HepG2 (cell line): Measurements from ENCODE around the gene UBAP1. TPM values are rescaled to one million over a fixed set of nuclear protein-coding genes. Genes with fewer than 3 reads are reported as not detected.
A peak's percentile ranks its signal among the peaks of the same experiment; 100 is the strongest.

Experiments used
- FOXO1 ChIP-seq: sonication (generic); formaldehyde crosslinking; IDR thresholded peaks from 2 replicates; pipeline ENCODE4 v1.4.0; 2020; ENCODE audit warnings: missing genetic modification reagents
- FOXP1 ChIP-seq, 2 experiments: fragments of 450-650 bp in 1 of 2; IDR thresholded peaks; 2 replicates each; pipeline ENCODE4 v1.6.1; 2017 to 2018; ENCODE audit warnings: antibody characterized with exemption in 1 of 2
- GATAD1 ChIP-seq: IDR thresholded peaks from 2 replicates; pipeline ENCODE4 v1.6.1; 2016; ENCODE audit warnings: missing genetic modification reagents, missing compliant biosample characterization
- GFI1 ChIP-seq: sonication (generic); formaldehyde crosslinking; IDR thresholded peaks from 2 replicates; pipeline ENCODE4 v1.5.0; 2020; ENCODE audit warnings: missing genetic modification reagents, mild to moderate bottlenecking, borderline replicate concordance
- HOXA3 ChIP-seq: sonication (generic); formaldehyde crosslinking; IDR thresholded peaks from 2 replicates; pipeline ENCODE4 v1.5.0; 2020; ENCODE audit warnings: missing genetic modification reagents
- NCOA2 ChIP-seq: sonication (generic); formaldehyde crosslinking; IDR thresholded peaks from 2 replicates; pipeline ENCODE4 v1.8.0; 2022; ENCODE audit warnings: inconsistent platforms
- PHF21A ChIP-seq: sonication (generic); formaldehyde crosslinking; IDR thresholded peaks from 2 replicates; pipeline ENCODE4 v1.5.0; 2020; ENCODE audit warnings: mild to moderate bottlenecking, missing genetic modification reagents
- POGZ ChIP-seq: sonication (generic); formaldehyde crosslinking; IDR thresholded peaks from 2 replicates; pipeline ENCODE4 v1.4.0; 2020; ENCODE audit warnings: mild to moderate bottlenecking, missing genetic modification reagents
- YY1 ChIP-seq: IDR thresholded peaks from 2 replicates; pipeline ENCODE4 v1.6.1; 2011; ENCODE audit warnings: low read length, low read depth, moderate library complexity, mild to moderate bottlenecking; ENCODE audit not compliant: insufficient read depth, insufficient replicate concordance
- ZNF274 ChIP-seq: sonication (generic); formaldehyde crosslinking; IDR thresholded peaks from 2 replicates; pipeline ENCODE4 v1.5.1; 2020; ENCODE audit warnings: mild to moderate bottlenecking, missing genetic modification reagents
- ZNF713 ChIP-seq: sonication (generic); formaldehyde crosslinking; IDR thresholded peaks from 2 replicates; pipeline ENCODE4 v1.4.0; 2020; ENCODE audit warnings: mild to moderate bottlenecking, missing genetic modification reagents
- ZNF768 ChIP-seq: sonication (generic); formaldehyde crosslinking; IDR thresholded peaks from 2 replicates; pipeline ENCODE4 v1.4.0; 2020; ENCODE audit warnings: missing genetic modification reagents
- polyA plus RNA-seq, 8 experiments: library from polyadenylated mRNA; depleted of rRNA in 3 of 8; stranded (reverse) in 7 of 8; unstranded in 1 of 8; fragments of >200 nt; fragmentation: Illumina TruSeq in 4 of 8; extraction: Trizol in 4 of 8; gene quantifications; 2 replicates each; pipeline versions ENCODE4 v1.2.1 to v1.2.3, GENCODE V29; 2011 to 2016; ENCODE audit warnings: low read depth in 4 of 8, missing spikeins in 1 of 8, mixed read lengths in 1 of 8; ENCODE audit not compliant: insufficient read depth in 1 of 8
- total RNA-seq, 5 experiments: library from RNA; depleted of rRNA; stranded (reverse); fragments of >200 nt; fragmentation: Illumina TruSeq; extraction: Trizol; gene quantifications; 2 replicates each; pipeline ENCODE4 v1.2.3, GENCODE V29; 2016; ENCODE audit warnings: low read depth in 1 of 5
- TF ChIP-seq, protein P1 (sequence below): IDR thresholded peaks from 2 replicates; pipeline ENCODE4 v1.6.1; 2012; ENCODE audit warnings: low read depth, low read length, improper control_type of control experiment
- TF ChIP-seq, protein P2 (sequence below): sonication (generic); formaldehyde crosslinking; IDR thresholded peaks from 2 replicates; pipeline ENCODE4 v1.4.0; 2020; ENCODE audit warnings: missing genetic modification reagents, borderline replicate concordance
- TF ChIP-seq, protein P3 (sequence below): sonication (generic); formaldehyde crosslinking; IDR thresholded peaks from 2 replicates; pipeline ENCODE4 v1.4.0; 2020; ENCODE audit warnings: mild to moderate bottlenecking, low read depth, missing genetic modification reagents
- TF ChIP-seq, protein P4 (sequence below): sonication (generic); formaldehyde crosslinking; IDR thresholded peaks from 2 replicates; pipeline ENCODE4 v1.5.0; 2020; ENCODE audit warnings: mild to moderate bottlenecking, missing genetic modification reagents, moderate library complexity
- TF ChIP-seq, protein P5 (sequence below): sonication (generic); formaldehyde crosslinking; IDR thresholded peaks from 2 replicates; pipeline ENCODE4 v1.5.0; 2020; ENCODE audit warnings: missing genetic modification reagents
- TF ChIP-seq, protein P6 (sequence below): sonication (generic); formaldehyde crosslinking; IDR thresholded peaks from 2 replicates; pipeline ENCODE4 v1.4.0; 2020; ENCODE audit warnings: mild to moderate bottlenecking, missing genetic modification reagents

UBAP1 gene
- total and polyA plus RNA-seq, 2 of the 13 experiments (the other 11 are each of a cell fraction or from before 2014, with no cell fraction given) = 19.5 to 40.5 TPM

DNA sequence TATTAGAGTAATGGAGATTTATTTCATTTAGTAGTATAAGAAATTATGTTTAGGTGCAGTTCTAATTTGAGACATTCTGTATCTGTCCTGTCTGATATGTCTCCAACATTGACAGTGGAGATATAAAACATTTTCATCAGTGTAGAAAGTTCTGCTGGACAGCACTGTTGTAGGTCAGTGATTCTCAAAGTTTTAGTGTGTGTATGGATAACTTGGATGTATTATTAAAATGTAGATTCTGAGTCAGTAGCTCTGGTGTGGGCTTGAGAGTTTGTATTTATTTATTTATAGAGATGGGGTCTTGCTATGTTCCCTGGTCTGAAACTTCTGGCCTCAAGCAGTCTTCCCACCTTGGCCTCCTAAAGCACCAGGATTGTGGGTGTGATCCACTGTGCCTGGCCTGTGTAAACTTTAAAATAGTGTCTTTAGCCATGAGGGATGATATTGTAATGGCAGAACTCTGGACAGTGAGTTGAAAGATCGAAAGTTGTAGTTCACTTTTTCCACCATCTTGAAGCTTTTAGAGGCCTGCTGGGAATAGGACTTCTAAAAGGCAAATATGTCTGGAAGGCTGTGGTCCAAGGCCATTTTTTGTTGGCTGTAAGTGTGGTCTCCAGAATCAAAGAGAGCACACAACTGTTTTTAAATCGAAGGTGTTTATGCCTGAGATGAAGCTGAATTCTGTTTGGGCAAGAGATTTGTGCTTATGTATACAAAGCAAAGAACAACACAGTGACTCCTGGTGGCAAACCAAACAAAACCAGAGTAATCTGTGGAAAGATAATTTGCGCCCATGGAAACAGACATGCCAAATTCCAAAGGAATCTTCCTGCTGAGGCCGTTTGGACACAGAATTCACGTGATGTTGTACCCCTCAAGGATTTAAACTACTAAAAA lies 12.4 kb downstream of the UBAP1 start (continued):
- TF ChIP-seq, protein P1, sequence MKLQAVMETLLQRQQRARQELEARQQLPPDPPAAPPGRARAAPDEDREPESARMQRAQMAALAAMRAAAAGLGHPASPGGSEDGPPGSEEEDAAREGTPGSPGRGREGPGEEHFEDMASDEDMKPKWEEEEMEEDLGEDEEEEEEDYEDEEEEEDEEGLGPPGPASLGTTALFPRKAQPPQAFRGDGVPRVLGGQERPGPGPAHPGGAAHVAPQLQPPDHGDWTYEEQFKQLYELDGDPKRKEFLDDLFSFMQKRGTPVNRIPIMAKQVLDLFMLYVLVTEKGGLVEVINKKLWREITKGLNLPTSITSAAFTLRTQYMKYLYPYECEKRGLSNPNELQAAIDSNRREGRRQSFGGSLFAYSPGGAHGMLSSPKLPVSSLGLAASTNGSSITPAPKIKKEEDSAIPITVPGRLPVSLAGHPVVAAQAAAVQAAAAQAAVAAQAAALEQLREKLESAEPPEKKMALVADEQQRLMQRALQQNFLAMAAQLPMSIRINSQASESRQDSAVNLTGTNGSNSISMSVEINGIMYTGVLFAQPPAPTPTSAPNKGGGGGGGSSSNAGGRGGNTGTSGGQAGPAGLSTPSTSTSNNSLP = peak; percentile 50
- TF ChIP-seq ZNF713 = no peak
- peak; percentile 24 for TF ChIP-seq YY1
- no peak for TF ChIP-seq ZNF274
- TF ChIP-seq GATAD1 (CRISPR knock-in tag) = peak; percentile 28; the same call in 1 of the 2 replicates
- TF ChIP-seq, protein P2, sequence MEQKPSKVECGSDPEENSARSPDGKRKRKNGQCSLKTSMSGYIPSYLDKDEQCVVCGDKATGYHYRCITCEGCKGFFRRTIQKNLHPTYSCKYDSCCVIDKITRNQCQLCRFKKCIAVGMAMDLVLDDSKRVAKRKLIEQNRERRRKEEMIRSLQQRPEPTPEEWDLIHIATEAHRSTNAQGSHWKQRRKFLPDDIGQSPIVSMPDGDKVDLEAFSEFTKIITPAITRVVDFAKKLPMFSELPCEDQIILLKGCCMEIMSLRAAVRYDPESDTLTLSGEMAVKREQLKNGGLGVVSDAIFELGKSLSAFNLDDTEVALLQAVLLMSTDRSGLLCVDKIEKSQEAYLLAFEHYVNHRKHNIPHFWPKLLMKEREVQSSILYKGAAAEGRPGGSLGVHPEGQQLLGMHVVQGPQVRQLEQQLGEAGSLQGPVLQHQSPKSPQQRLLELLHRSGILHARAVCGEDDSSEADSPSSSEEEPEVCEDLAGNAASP (CRISPR knock-in tag) = no peak
- TF ChIP-seq, protein P3, sequence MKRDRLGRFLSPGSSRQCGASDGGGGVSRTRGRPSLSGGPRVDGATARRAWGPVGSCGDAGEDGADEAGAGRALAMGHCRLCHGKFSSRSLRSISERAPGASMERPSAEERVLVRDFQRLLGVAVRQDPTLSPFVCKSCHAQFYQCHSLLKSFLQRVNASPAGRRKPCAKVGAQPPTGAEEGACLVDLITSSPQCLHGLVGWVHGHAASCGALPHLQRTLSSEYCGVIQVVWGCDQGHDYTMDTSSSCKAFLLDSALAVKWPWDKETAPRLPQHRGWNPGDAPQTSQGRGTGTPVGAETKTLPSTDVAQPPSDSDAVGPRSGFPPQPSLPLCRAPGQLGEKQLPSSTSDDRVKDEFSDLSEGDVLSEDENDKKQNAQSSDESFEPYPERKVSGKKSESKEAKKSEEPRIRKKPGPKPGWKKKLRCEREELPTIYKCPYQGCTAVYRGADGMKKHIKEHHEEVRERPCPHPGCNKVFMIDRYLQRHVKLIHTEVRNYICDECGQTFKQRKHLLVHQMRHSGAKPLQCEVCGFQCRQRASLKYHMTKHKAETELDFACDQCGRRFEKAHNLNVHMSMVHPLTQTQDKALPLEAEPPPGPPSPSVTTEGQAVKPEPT (CRISPR knock-in tag) = no peak
- TF ChIP-seq, protein P4, sequence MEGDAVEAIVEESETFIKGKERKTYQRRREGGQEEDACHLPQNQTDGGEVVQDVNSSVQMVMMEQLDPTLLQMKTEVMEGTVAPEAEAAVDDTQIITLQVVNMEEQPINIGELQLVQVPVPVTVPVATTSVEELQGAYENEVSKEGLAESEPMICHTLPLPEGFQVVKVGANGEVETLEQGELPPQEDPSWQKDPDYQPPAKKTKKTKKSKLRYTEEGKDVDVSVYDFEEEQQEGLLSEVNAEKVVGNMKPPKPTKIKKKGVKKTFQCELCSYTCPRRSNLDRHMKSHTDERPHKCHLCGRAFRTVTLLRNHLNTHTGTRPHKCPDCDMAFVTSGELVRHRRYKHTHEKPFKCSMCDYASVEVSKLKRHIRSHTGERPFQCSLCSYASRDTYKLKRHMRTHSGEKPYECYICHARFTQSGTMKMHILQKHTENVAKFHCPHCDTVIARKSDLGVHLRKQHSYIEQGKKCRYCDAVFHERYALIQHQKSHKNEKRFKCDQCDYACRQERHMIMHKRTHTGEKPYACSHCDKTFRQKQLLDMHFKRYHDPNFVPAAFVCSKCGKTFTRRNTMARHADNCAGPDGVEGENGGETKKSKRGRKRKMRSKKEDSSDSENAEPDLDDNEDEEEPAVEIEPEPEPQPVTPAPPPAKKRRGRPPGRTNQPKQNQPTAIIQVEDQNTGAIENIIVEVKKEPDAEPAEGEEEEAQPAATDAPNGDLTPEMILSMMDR = peak; percentile 61
- 0 out of 2 replicates have a peak, but pooled peaks have one; percentile 43 for TF ChIP-seq FOXO1
- TF ChIP-seq FOXP1 (IDR thresholded peaks at IDR 0.05) = 0 out of 2 replicates have a peak, but pooled peaks have one; percentile 12
- TF ChIP-seq FOXP1 (CRISPR knock-in tag; IDR thresholded peaks at IDR 0.05) = peak; percentile 86
- peak; percentile 52; the same call in 1 of the 2 replicates for TF ChIP-seq PHF21A (CRISPR knock-in tag)
- no peak for TF ChIP-seq ZNF768 (CRISPR knock-in tag)
- TF ChIP-seq, protein P5, sequence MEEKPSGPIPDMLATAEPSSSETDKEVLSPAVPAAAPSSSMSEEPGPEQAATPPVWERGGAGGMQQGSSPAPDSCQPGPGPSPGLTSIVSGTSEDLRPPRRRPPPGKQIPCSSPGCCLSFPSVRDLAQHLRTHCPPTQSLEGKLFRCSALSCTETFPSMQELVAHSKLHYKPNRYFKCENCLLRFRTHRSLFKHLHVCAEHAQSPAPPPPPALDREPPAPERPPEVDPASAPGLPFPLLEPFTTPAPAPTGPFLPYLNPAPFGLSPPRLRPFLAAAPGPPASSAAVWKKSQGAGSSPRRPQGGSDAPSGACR (CRISPR knock-in tag) = no peak
- peak; percentile 14; the same call in 1 of the 2 replicates for TF ChIP-seq NCOA2
- peak; percentile 29; the same call in 1 of the 2 replicates for TF ChIP-seq POGZ (CRISPR knock-in tag)
- TF ChIP-seq, protein P6, sequence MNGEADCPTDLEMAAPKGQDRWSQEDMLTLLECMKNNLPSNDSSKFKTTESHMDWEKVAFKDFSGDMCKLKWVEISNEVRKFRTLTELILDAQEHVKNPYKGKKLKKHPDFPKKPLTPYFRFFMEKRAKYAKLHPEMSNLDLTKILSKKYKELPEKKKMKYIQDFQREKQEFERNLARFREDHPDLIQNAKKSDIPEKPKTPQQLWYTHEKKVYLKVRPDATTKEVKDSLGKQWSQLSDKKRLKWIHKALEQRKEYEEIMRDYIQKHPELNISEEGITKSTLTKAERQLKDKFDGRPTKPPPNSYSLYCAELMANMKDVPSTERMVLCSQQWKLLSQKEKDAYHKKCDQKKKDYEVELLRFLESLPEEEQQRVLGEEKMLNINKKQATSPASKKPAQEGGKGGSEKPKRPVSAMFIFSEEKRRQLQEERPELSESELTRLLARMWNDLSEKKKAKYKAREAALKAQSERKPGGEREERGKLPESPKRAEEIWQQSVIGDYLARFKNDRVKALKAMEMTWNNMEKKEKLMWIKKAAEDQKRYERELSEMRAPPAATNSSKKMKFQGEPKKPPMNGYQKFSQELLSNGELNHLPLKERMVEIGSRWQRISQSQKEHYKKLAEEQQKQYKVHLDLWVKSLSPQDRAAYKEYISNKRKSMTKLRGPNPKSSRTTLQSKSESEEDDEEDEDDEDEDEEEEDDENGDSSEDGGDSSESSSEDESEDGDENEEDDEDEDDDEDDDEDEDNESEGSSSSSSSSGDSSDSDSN (CRISPR knock-in tag) = no peak
- peak; percentile 67; the same call in 1 of the 2 replicates for TF ChIP-seq GFI1 (CRISPR knock-in tag)
- peak; percentile 56 for TF ChIP-seq HOXA3 (CRISPR knock-in tag)
